GM18868 (cell line): Measurements from ENCODE around the gene HID1.
"Not testable (repeated sequence)": the region's sequence is repeated elsewhere in the genome, so short reads cannot be mapped to it uniquely, and the experiment has no call there.

Experiments used
- ATAC-seq: cut with Tn5 transposase; IDR thresholded peaks from one replicate; pipeline ENCODE4 v1.9.1; 2021; ENCODE audit warnings: mild to moderate bottlenecking, moderate library complexity; ENCODE audit not compliant: unreplicated experiment

Gene HID1

GRCh38 chr17:74999523-74999922 is 27.0 kb upstream of the HID1 start:
- ATAC-seq = no peak

GRCh38 chr17:74998783-74999182 is 26.2 kb upstream of the HID1 start:
- no peak for ATAC-seq

- no peak for ATAC-seq
These were observed 23.3 kb upstream of the HID1 start for GRCh38 chr17:74995847-74996246.

GRCh38 chr17:74994440-74994839 is 21.9 kb upstream of the HID1 start:
- no peak for ATAC-seq

GRCh38 chr17:74992223-74992622 is 19.7 kb upstream of the HID1 start:
- ATAC-seq = no peak

GRCh38 chr17:74990581-74991105 is 18.1 kb upstream of the HID1 start:
- no peak for ATAC-seq

- ATAC-seq = peak; percentile 26
These were observed 15.6 kb upstream of the HID1 start for GRCh38 chr17:74987909-74988711.

GRCh38 chr17:74987418-74987908 is 14.9 kb upstream of the HID1 start, which contains the start of gene CDR2L:
CDR2L (plus strand) TSS chr17:74987632; CDS start chr17:74988044, 412 bp downstream.
- peak; percentile 87 for ATAC-seq

GRCh38 chr17:74986206-74986576 is 13.6 kb upstream of the HID1 start:
- ATAC-seq = no peak

GRCh38 chr17:74982663-74983313 is 10.2 kb upstream of the HID1 start:
- not testable (repeated sequence) for ATAC-seq

GRCh38 chr17:74981979-74982662 is 9.6 kb upstream of the HID1 start:
- ATAC-seq = peak; percentile 67

GRCh38 chr17:74981318-74981978 is 8.9 kb upstream of the HID1 start:
- no peak for ATAC-seq

- no peak for ATAC-seq
These were observed 7.0 kb upstream of the HID1 start for GRCh38 chr17:74979408-74980146.

- no peak for ATAC-seq
These were observed 5.7 kb upstream of the HID1 start for GRCh38 chr17:74978240-74978639.

- ATAC-seq = no peak
These were observed 5.2 kb upstream of the HID1 start for GRCh38 chr17:74977802-74978201.

GRCh38 chr17:74975943-74976342 is 3.4 kb upstream of the HID1 start:
- no peak for ATAC-seq

- no peak for ATAC-seq
These were observed 392 bp upstream of the HID1 start for GRCh38 chr17:74972973-74973328.

GRCh38 chr17:74971842-74972106 is 785 bp downstream of the HID1 start:
- no peak for ATAC-seq

GRCh38 chr17:74971069-74971841 is 1.3 kb downstream of the HID1 start:
- no peak for ATAC-seq

- ATAC-seq = no peak
These were observed 2.2 kb downstream of the HID1 start for GRCh38 chr17:74970395-74970794.
